IMR-90 (cell line): ENCODE results near the gene LYRM2.

Experiments used
- BHLHE40 ChIP-seq: fragments of 150-350 bp; IDR thresholded peaks from 2 replicates; pipeline ENCODE4 v1.6.1; 2016; ENCODE audit warnings: mild to moderate bottlenecking, low read depth, low read length
- CTCF ChIP-seq: conservative IDR thresholded peaks from 2 replicates; pipeline ENCODE4 v1.5.1; 2012; ENCODE audit warnings: mild to moderate bottlenecking, low read depth, low read length, improper control_type of control experiment
- MAZ ChIP-seq: IDR thresholded peaks from 2 replicates; pipeline ENCODE4 v1.6.1; 2012; ENCODE audit warnings: low read depth, mild to moderate bottlenecking, low read length, improper control_type of control experiment, moderate library complexity, borderline replicate concordance
- MXI1 ChIP-seq: IDR thresholded peaks from 2 replicates; pipeline ENCODE4 v1.6.1; 2012; ENCODE audit warnings: low read depth, mild to moderate bottlenecking, low read length, moderate library complexity, borderline replicate concordance
- POLR2A ChIP-seq: IDR thresholded peaks from 2 replicates; pipeline ENCODE4 v1.6.1; 2012; ENCODE audit warnings: mild to moderate bottlenecking, low read depth, low read length
- RAD21 ChIP-seq: IDR thresholded peaks from 2 replicates; pipeline ENCODE4 v1.6.1; 2012; ENCODE audit warnings: low read length, improper control_type of control experiment
- RCOR1 ChIP-seq: IDR thresholded peaks from 2 replicates; pipeline ENCODE4 v1.6.1; 2012; ENCODE audit warnings: mild to moderate bottlenecking, low read length, improper control_type of control experiment; ENCODE audit not compliant: insufficient replicate concordance
- RFX5 ChIP-seq: IDR thresholded peaks from 2 replicates; pipeline ENCODE4 v1.8.0; 2012; ENCODE audit warnings: low read depth, mild to moderate bottlenecking, low read length, moderate library complexity
- SMC3 ChIP-seq: fragments of 150-350 bp; IDR thresholded peaks from 2 replicates; pipeline ENCODE4 v1.6.1; 2016; ENCODE audit warnings: low read depth, mild to moderate bottlenecking, antibody characterized with exemption, low read length, moderate library complexity

- TF ChIP-seq CTCF (no peak), MXI1 (no peak), SMC3 (no peak), POLR2A (no peak), MAZ (no peak), BHLHE40 (no peak), RAD21 (no peak), RFX5 (no peak), RCOR1 (no peak)
Observed at GRCh38 chr6:89547281-89547680, 91.3 kb downstream of the LYRM2 start.
